ENCODE data around the gene NUP98. TPM values are rescaled to one million over a fixed set of nuclear protein-coding genes. Genes with fewer than 3 reads are reported as not detected.
A peak's percentile ranks its signal among the peaks of the same experiment; 100 is the strongest.

Gene NUP98
- total and polyA plus RNA-seq, 8 donors, result 12.2 to 38.0 (median 26.1) TPM

- DNase-seq (peak in 1 of 6 donors; percentile 65), FAIRE-seq (no peak), ATAC-seq (no peak)
- no peaks in the 10 kb centered on the region for H3K27me3 ChIP-seq
- intact Hi-C loops (cut with DNase I), result no loop called here
- H3K27ac ChIP-seq, result no peak overlapping the region
- H3K4me3 ChIP-seq, result no peak overlapping the region
- TF ChIP-seq CTCF (IDR thresholded peaks at IDR 0.05), result no peak
- H3K4me1 ChIP-seq, result no peaks in the 10 kb centered on the region
- H3K9me3 ChIP-seq, result no peaks in the 10 kb centered on the region
- peaks cover 0 to 11% (median 5%) of the 10 kb centered on the region in 3 donors for H3K36me3 ChIP-seq
- 94% methylated on average over 17 of the region's 17 CpGs for WGBS, 2 donors
Observed at GRCh38 chr11:3666023-3666530, 131.3 kb downstream of the NUP98 start.

GRCh38 chr11:3665336-3666022, 131.9 kb downstream of the NUP98 start:
- Histone ChIP-seq H3K27me3 (no peaks in the 10 kb centered on the region), H3K4me1 (no peaks in the 10 kb centered on the region), H3K9me3 (no peaks in the 10 kb centered on the region), H3K27ac (no peak overlapping the region), H3K36me3 (peaks cover 0 to 11% (median 5%) of the 10 kb centered on the region in 3 donors), H3K4me3 (no peak overlapping the region)
- intact Hi-C loops (cut with DNase I), result no loop called here
- no peak for TF ChIP-seq CTCF (IDR thresholded peaks at IDR 0.05)
- WGBS, 2 donors, result 77 to 91% methylated on average over 6 of the region's 6 CpGs
- DNase-seq (no peak), ATAC-seq (no peak), FAIRE-seq (no peak)

- intact Hi-C loops (cut with DNase I), result no loop called here
- H3K9me3 ChIP-seq, result no peaks in the 10 kb centered on the region
- TF ChIP-seq CTCF (IDR thresholded peaks at IDR 0.05), result no peak
- WGBS, 2 donors, result 86 to 87% methylated on average over 10 of the region's 10 CpGs
- no peak overlapping the region for H3K4me3 ChIP-seq
- no peaks in the 10 kb centered on the region for H3K4me1 ChIP-seq
- peaks cover 0 to 11% (median 5%) of the 10 kb centered on the region in 3 donors for H3K36me3 ChIP-seq
- no peak for FAIRE-seq
- no peak for DNase-seq
- ATAC-seq, result no peak
- H3K27ac ChIP-seq, result no peak overlapping the region
- no peaks in the 10 kb centered on the region for H3K27me3 ChIP-seq
Observed at GRCh38 chr11:3664032-3664630, 133.2 kb downstream of the NUP98 start.

GRCh38 chr11:3662856-3663255, 134.5 kb downstream of the NUP98 start:
- DNase-seq, result no peak
- Histone ChIP-seq H3K4me1 (no peaks in the 10 kb centered on the region), H3K36me3 (peaks cover 0 to 11% (median 5%) of the 10 kb centered on the region in 3 donors), H3K27me3 (no peaks in the 10 kb centered on the region), H3K9me3 (no peaks in the 10 kb centered on the region), H3K4me3 (no peak overlapping the region), H3K27ac (no peak overlapping the region)
- FAIRE-seq, result no peak
- no peak for ATAC-seq
- intact Hi-C loops (cut with DNase I), result no loop called here
- no peak for TF ChIP-seq CTCF (IDR thresholded peaks at IDR 0.05)

- Histone ChIP-seq H3K4me1 (no peaks in the 10 kb centered on the region), H3K27ac (no peak overlapping the region), H3K4me3 (no peak overlapping the region), H3K9me3 (no peaks in the 10 kb centered on the region), H3K27me3 (no peaks in the 10 kb centered on the region), H3K36me3 (peaks cover 0 to 2% (median 0%) of the 10 kb centered on the region in 3 donors)
- no peak for DNase-seq
- intact Hi-C loops (cut with DNase I), result no loop called here
- no peak for TF ChIP-seq CTCF (IDR thresholded peaks at IDR 0.05)
- WGBS, 2 donors, result 76 to 81% methylated on average over 2 of the region's 2 CpGs
- no peak for ATAC-seq
- no peak for FAIRE-seq
Observed at GRCh38 chr11:3660960-3661359, 136.4 kb downstream of the NUP98 start.
